T-helper 17 cell (primary cell): ENCODE results near the gene ENG. TPM values are rescaled to one million over a fixed set of nuclear protein-coding genes. Genes with fewer than 3 reads are reported as not detected.

Experiments used
- ATAC-seq: fragments of 150-1000 bp; cut with Tn5 transposase; 2 replicates; pipeline ENCODE4 v1.10.0; 2021; ENCODE audit warnings: mild to moderate bottlenecking, moderate library complexity
- DNase-seq, 3 donors: peaks; one replicate each; pipeline versions ENCODE4 v3.0.0 to v3.0.0-alpha.2; 2020 to 2021
- H3K9me3 ChIP-seq: one replicate; pipeline ENCODE4 v1.7.0; 2013; ENCODE audit warnings: low read length, mild to moderate bottlenecking; ENCODE audit not compliant: control insufficient read depth, poor library complexity, severe bottlenecking
- H3K27ac Mint-ChIP-seq: one replicate; pipeline ENCODE4 v1.8.0; 2022; ENCODE audit warnings: mild to moderate bottlenecking, moderate library complexity, mixed read lengths
- H3K27me3 Mint-ChIP-seq: one replicate; pipeline ENCODE4 v1.8.0; 2022; ENCODE audit warnings: mixed read lengths
- H3K36me3 Mint-ChIP-seq: one replicate; pipeline ENCODE4 v1.8.0; 2022; ENCODE audit warnings: low read depth, mixed read lengths
- H3K4me1 Mint-ChIP-seq: one replicate; pipeline ENCODE4 v1.8.0; 2022; ENCODE audit warnings: mild to moderate bottlenecking, mixed read lengths
- H3K4me3 Mint-ChIP-seq: one replicate; pipeline ENCODE4 v1.8.0; 2022; ENCODE audit warnings: mild to moderate bottlenecking, moderate library complexity, mixed read lengths
- total RNA-seq, 4 donors: library from RNA in 2 of 4; stranded (reverse) in 2 of 4; gene quantifications; one replicate each; pipeline ENCODE4 v1.2.3 and lab custom pipeline; 2022 to 2026

The ENG gene
- total RNA-seq, 2 donors from 2014 or later, result 3.2 to 6.4 TPM

- no peak for ATAC-seq
These were observed 46.0 kb downstream of the ENG start for GRCh38 chr9:127808347-127809001.

GRCh38 chr9:127806871-127807270, 47.6 kb downstream of the ENG start:
- Mint-ChIP-seq H3K4me3 (no peak overlapping the region), H3K36me3 (no peaks in the 10 kb centered on the region), H3K4me1 (peaks cover 13% of the 10 kb centered on the region), H3K27ac (peak overlapping the region; percentile 39), H3K27me3 (no peaks in the 10 kb centered on the region)
- no peak for DNase-seq
- no peak for ATAC-seq
- H3K9me3 ChIP-seq, result no peaks in the 10 kb centered on the region

More at GRCh38 chr9:127808347-127809001, 46.0 kb downstream of the ENG start:
- no peak for DNase-seq
- no peaks in the 10 kb centered on the region for H3K36me3 Mint-ChIP-seq
- peaks cover 9% of the 10 kb centered on the region for H3K4me1 Mint-ChIP-seq
- H3K27me3 Mint-ChIP-seq, result no peaks in the 10 kb centered on the region
- no peaks in the 10 kb centered on the region for H3K9me3 ChIP-seq
- H3K27ac Mint-ChIP-seq, result no peak overlapping the region
- no peak overlapping the region for H3K4me3 Mint-ChIP-seq

- Mint-ChIP-seq H3K27me3 (no peaks in the 10 kb centered on the region), H3K4me1 (peaks cover 13% of the 10 kb centered on the region)
These were observed 48.8 kb downstream of the ENG start for GRCh38 chr9:127805620-127806019.

GRCh38 chr9:127803507-127804352, 50.7 kb downstream of the ENG start:
- no peaks in the 10 kb centered on the region for H3K36me3 Mint-ChIP-seq
- H3K9me3 ChIP-seq, result no peaks in the 10 kb centered on the region
- ATAC-seq (peak; percentile 14), DNase-seq (peak in 1 of 3 donors; percentile 25)
- H3K27me3 Mint-ChIP-seq, result no peaks in the 10 kb centered on the region
- peak overlapping the region; percentile 75 for H3K27ac Mint-ChIP-seq
- peak overlapping the region; percentile 95 for H3K4me3 Mint-ChIP-seq
- H3K4me1 Mint-ChIP-seq, result peaks cover 13% of the 10 kb centered on the region

More at GRCh38 chr9:127805620-127806019, 48.8 kb downstream of the ENG start:
- H3K36me3 Mint-ChIP-seq, result no peaks in the 10 kb centered on the region
- no peaks in the 10 kb centered on the region for H3K9me3 ChIP-seq
- no peak overlapping the region for H3K27ac Mint-ChIP-seq
- DNase-seq (no peak), ATAC-seq (no peak)
- H3K4me3 Mint-ChIP-seq, result no peak overlapping the region

- Mint-ChIP-seq H3K4me3 (peak within 1 kb of the TSS; percentile 95), H3K36me3 (no peaks in the 10 kb centered on the region), H3K27me3 (no peaks in the 10 kb centered on the region), H3K4me1 (peaks cover 14% of the 10 kb centered on the region), H3K27ac (peak within 1 kb of the TSS; percentile 75)
- DNase-seq (peak; percentile 71 to 87 (median 82)), ATAC-seq (peak; percentile 90)
- no peaks in the 10 kb centered on the region for H3K9me3 ChIP-seq
These were observed 51.6 kb downstream of the ENG start, which contains the start of gene FPGS for GRCh38 chr9:127802576-127803443. Gene FPGS, plus strand, starts transcription at chr9:127802882. Its CDS starts 43 bp downstream, at chr9:127802925.

- H3K27ac Mint-ChIP-seq, result peak overlapping the region; percentile 29
- ATAC-seq (no peak), DNase-seq (no peak)
- peaks cover 19% of the 10 kb centered on the region for H3K4me1 Mint-ChIP-seq
- no peaks in the 10 kb centered on the region for H3K27me3 Mint-ChIP-seq
- H3K9me3 ChIP-seq, result no peaks in the 10 kb centered on the region
- H3K4me3 Mint-ChIP-seq, result peak overlapping the region; percentile 95
- no peaks in the 10 kb centered on the region for H3K36me3 Mint-ChIP-seq
These were observed 52.4 kb downstream of the ENG start for GRCh38 chr9:127801955-127802575.

GRCh38 chr9:127796852-127797370, 57.5 kb downstream of the ENG start:
- Mint-ChIP-seq H3K27me3 (no peaks in the 10 kb centered on the region), H3K4me1 (peaks cover 22% of the 10 kb centered on the region), H3K4me3 (peak overlapping the region; percentile 71), H3K36me3 (no peaks in the 10 kb centered on the region), H3K27ac (peak overlapping the region; percentile 80)
- ATAC-seq, result peak; percentile 48
- H3K9me3 ChIP-seq, result no peaks in the 10 kb centered on the region
- no peak for DNase-seq

- H3K4me3 Mint-ChIP-seq, result peak overlapping the region; percentile 71
- no peaks in the 10 kb centered on the region for H3K9me3 ChIP-seq
- H3K27ac Mint-ChIP-seq, result peak overlapping the region; percentile 80
- DNase-seq, result no peak
- H3K27me3 Mint-ChIP-seq, result no peaks in the 10 kb centered on the region
- peaks cover 22% of the 10 kb centered on the region for H3K4me1 Mint-ChIP-seq
- ATAC-seq, result peak; percentile 39
- H3K36me3 Mint-ChIP-seq, result no peaks in the 10 kb centered on the region
These were observed 58.1 kb downstream of the ENG start for GRCh38 chr9:127796225-127796813.

GRCh38 chr9:127794001-127794791, 60.3 kb downstream of the ENG start:
- peak overlapping the region; percentile 41 for H3K27ac Mint-ChIP-seq
- H3K4me3 Mint-ChIP-seq, result no peak overlapping the region
- H3K4me1 Mint-ChIP-seq, result peaks cover 29% of the 10 kb centered on the region
- DNase-seq (no peak), ATAC-seq (no peak)
- H3K27me3 Mint-ChIP-seq, result no peaks in the 10 kb centered on the region
- no peaks in the 10 kb centered on the region for H3K9me3 ChIP-seq
- peaks cover 3% of the 10 kb centered on the region for H3K36me3 Mint-ChIP-seq

- DNase-seq, result no peak
- H3K27me3 Mint-ChIP-seq, result no peaks in the 10 kb centered on the region
- H3K9me3 ChIP-seq, result no peaks in the 10 kb centered on the region
- ATAC-seq, result no peak
- no peak overlapping the region for H3K4me3 Mint-ChIP-seq
- H3K36me3 Mint-ChIP-seq, result peaks cover 3% of the 10 kb centered on the region
- peaks cover 29% of the 10 kb centered on the region for H3K4me1 Mint-ChIP-seq
- H3K27ac Mint-ChIP-seq, result peak overlapping the region; percentile 41
These were observed 61.3 kb downstream of the ENG start for GRCh38 chr9:127793093-127793708.

GRCh38 chr9:127792417-127793031, 61.9 kb downstream of the ENG start:
- H3K9me3 ChIP-seq, result no peaks in the 10 kb centered on the region
- H3K4me3 Mint-ChIP-seq, result no peak overlapping the region
- H3K36me3 Mint-ChIP-seq, result peaks cover 3% of the 10 kb centered on the region
- H3K27me3 Mint-ChIP-seq, result no peaks in the 10 kb centered on the region
- peaks cover 30% of the 10 kb centered on the region for H3K4me1 Mint-ChIP-seq
- H3K27ac Mint-ChIP-seq, result peak overlapping the region; percentile 41
- ATAC-seq (no peak), DNase-seq (no peak)
